ENCODE data around the gene RSRC2.
"Not testable (repeated sequence)": the region's sequence is repeated elsewhere in the genome, so short reads cannot be mapped to it uniquely, and the experiment has no call there.

The RSRC2 gene

GRCh38 chr12:122481861-122482260, 44.9 kb downstream of the RSRC2 start:
- DNase-seq: no peak

DNA sequence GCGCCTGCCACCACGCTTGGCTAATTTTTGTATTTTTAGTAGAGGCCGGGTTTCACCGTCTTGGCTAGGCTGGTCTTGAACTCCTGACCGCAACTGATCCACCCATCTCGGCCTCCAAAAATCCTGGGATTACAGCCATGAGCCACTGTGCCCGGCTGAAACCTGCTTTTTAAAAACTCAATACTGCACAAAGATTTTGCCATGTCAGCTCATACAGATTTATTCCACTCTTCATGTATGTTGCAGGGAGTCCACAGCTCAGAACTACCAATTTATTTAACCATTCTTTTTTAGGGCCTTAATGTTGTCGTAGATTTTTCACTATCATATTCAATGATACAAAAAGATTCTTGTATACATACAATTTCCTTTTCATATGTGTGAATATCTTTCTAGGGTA, 46.0 kb downstream of the RSRC2 start:
- DNase-seq: no peak

GRCh38 chr12:122474324-122474716, 52.4 kb downstream of the RSRC2 start:
- DNase-seq: no peak

DNA sequence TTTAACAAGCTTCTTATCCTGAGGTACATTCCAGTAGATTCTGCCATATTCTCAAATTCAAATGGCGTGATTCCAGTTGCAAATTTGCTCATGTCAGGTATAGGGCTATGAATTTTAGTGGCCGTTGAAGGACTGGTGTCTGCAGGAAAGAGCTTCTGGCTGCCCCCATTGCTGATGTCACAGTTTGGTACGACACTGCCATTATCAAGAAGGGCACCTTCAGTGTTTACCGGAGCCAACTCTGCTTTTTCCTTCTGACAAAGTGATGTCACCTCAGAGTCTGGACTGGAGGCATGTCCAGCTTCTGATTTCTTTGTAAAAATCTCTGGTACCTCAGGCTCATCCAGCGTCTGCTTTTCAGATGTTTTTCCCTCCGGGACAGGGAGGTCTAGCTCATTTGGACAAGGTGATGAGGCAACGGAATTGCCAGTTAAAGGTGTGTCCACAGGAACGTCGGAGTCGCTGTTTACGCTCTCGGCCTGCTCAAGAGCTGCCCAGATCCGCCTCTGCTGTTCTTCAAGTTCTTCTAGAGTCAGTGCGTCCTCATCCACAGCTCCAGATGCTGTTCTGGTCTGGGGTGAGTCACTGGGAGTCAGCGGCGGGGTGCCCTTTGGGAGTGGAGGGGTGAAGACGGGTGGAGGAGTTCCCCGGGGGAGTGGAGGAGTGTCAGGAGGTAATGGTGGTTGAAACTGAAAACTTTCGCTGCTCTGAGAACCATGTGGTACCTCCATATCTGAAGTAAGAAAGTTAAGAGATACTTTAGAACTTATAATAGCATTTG, 53.0 kb downstream of the RSRC2 start:
- peak; percentile 76 for DNase-seq

- DNase-seq: peak; percentile 51
Measured at GRCh38 chr12:122471324-122472226, 55.2 kb downstream of the RSRC2 start.

DNA sequence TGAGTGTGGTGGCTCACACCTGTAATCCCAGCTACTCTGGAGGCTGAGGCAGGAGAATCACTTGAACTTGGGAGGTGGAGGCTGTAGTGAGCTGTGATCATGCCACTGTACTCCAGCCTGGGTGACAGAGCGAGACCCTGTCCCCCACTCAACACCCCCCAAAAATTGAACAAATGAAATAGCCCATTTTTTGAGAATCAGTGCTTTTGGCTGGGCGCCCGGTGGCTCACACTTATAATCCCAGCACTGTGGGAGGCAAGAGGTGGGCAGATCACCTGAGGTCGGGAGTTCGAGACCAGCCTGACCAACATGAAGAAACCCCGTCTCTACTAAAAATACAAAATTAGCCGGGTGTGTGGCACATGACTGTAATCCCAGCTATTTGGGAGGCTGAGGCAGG, 56.2 kb downstream of the RSRC2 start:
- DNase-seq: peak; percentile 27

GRCh38 chr12:122469856-122470255, 56.9 kb downstream of the RSRC2 start:
- DNase-seq: peak; percentile 47

- DNase-seq: no peak
Measured at GRCh38 chr12:122467983-122468382, 58.8 kb downstream of the RSRC2 start.

- DNase-seq: not testable (repeated sequence)
Measured at GRCh38 chr12:122464317-122465042, 62.3 kb downstream of the RSRC2 start.

GRCh38 chr12:122460641-122461040, 66.1 kb downstream of the RSRC2 start:
- DNase-seq: no peak

- DNase-seq: no peak
Measured at GRCh38 chr12:122460061-122460460, 66.7 kb downstream of the RSRC2 start.

DNA sequence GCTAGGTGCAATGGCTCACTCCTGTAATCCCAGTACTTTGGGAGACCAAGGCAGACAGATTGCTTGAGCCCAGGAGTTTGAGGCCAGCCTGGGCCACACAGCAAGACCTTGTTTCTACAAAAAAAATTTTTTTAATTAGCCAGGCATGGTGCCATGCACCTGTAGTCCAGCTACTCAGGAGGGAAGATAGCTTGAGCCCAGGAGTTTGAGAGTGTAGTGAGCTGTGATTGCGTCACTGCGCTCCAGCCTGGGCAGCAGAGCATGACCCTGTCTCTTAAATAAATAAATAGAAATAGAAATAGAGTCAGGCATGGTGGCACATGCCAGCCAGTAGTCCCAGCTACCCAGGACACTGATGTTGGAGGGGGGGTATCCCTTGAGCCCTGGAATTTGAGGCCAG, 67.5 kb downstream of the RSRC2 start:
- DNase-seq: no peak

- no peak for DNase-seq
Measured at GRCh38 chr12:122458105-122459035, 68.4 kb downstream of the RSRC2 start.

GRCh38 chr12:122457627-122458026, 69.1 kb downstream of the RSRC2 start:
- DNase-seq: no peak

GRCh38 chr12:122454739-122455138, 72.0 kb downstream of the RSRC2 start:
- no peak for DNase-seq

- DNase-seq: no peak
Measured at GRCh38 chr12:122454250-122454721, 72.5 kb downstream of the RSRC2 start.
